GM19025 (cell line): ENCODE measurements around the gene CFAP45.

ENCODE experiments used
- ATAC-seq: cut with Tn5 transposase; IDR thresholded peaks from one replicate; pipeline ENCODE4 v1.9.1; 2021; ENCODE audit warnings: mild to moderate bottlenecking, low read depth, moderate library complexity; ENCODE audit not compliant: unreplicated experiment

Gene CFAP45

DNA sequence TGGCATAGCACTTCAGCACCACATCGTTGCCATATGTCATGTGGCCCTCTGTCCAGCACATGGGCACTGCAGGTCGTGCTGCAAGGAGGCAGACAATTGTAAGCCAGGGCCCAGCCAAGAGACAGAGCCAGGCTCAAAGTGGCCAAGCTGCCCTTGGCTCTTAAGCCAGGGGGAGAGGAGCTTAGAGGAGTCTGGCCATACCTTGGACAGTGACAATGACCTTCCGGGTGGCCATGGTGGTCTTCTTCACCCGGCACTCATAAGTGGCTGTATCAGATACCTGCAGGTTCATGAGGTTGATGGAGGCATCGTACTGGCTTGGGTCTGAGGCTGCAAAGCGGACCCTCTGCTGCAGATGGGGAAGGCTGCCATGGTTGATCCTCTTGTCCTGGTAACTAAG lies 42.1 kb downstream of the CFAP45 start:
- ATAC-seq, result no peak

- ATAC-seq, result no peak
Observed at GRCh38 chr1:159856576-159856975, 43.4 kb downstream of the CFAP45 start.

GRCh38 chr1:159855709-159856108 lies 44.3 kb downstream of the CFAP45 start:
- no peak for ATAC-seq

GRCh38 chr1:159854693-159855192 lies 45.2 kb downstream of the CFAP45 start:
- peak; percentile 73 for ATAC-seq

GRCh38 chr1:159854116-159854692 lies 45.8 kb downstream of the CFAP45 start:
- ATAC-seq, result no peak

GRCh38 chr1:159853417-159854115 lies 46.4 kb downstream of the CFAP45 start:
- ATAC-seq, result no peak

- ATAC-seq, result no peak
Observed at GRCh38 chr1:159851407-159851806, 48.6 kb downstream of the CFAP45 start.

GRCh38 chr1:159849626-159850366 lies 50.2 kb downstream of the CFAP45 start:
- no peak for ATAC-seq

GRCh38 chr1:159848326-159848725 lies 51.6 kb downstream of the CFAP45 start:
- ATAC-seq, result no peak

DNA sequence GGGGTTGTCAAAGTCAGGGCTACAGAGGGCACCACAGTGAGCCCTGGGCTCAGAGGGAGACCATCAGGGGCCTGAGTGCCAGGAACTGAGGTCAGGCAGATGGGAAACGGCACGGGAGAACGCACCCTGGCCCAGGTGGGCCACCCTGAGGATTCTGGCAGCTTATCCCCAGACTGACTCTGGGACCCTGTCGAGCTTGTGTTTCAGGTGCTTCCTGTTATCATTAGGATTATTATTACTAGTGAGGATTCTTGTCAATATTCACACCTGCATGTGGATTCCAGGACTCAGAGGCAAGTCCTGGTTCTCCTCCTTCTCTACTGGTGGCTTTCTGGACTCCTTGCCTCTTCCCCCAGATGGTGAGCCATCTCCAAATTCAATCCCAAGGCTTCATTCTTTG lies 52.7 kb downstream of the CFAP45 start:
- no peak for ATAC-seq

DNA sequence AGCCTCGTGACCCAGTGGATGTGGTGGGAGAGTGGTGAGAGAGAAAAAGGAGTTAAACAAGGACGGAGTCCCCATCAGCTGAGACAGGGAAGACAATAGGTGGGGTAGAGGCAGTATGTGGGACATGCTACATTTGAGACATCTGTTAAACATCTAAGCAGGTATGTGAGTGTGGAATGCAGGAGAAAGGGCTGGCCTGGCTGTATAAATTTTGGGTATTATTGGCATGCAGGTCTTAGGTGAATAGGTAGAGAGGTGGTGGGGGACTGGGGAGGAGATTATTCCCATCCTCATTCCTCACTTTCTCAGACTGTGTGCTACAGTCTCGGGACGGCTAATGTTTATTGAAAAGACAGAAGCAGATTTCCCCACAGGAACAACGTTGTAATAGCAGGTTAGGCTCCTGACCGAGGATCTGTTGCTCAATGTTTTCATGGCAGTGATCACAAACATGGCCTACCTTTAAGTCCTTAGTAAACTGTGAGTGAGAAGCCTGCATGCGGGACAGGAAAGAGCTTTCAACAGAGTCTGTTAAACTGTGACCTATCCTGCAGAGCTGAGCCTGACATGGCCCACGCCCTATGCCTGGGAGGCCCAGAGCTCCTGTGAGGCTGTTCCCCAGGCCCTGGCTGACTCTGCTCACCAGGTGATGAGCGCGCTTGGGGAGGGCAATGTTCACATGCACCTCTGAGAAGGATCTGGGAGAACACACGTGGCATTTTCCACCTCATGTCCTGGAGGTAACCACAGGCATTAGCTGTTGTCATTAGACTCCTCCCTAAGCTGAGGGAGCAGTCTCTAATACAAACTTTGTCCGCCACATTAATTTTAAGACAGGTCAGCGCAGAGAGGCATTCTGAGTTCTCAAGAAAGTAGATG lies 54.0 kb downstream of the CFAP45 start:
- ATAC-seq, result no peak

DNA sequence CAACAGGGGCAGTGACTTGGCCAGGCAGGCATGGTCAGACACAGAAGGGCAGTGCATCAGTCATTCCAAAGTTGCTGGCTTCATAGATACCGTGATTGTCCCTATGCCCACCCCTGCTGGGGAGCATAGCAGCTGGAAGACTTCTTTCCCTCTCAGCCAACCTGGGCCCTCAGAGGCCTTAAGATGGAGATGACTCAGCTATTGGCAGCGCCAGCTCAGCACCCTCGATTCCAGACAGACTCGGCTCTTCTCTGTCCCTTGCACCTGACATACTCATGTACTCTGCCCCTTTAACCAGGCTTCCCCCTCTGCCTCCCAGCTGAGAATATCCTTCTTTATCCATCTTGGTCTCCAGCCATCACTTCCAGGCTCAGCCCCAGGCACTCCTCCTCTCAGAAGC lies 56.5 kb downstream of the CFAP45 start:
- ATAC-seq, result no peak

- ATAC-seq, result no peak
Observed at GRCh38 chr1:159841749-159842148, 58.2 kb downstream of the CFAP45 start.

DNA sequence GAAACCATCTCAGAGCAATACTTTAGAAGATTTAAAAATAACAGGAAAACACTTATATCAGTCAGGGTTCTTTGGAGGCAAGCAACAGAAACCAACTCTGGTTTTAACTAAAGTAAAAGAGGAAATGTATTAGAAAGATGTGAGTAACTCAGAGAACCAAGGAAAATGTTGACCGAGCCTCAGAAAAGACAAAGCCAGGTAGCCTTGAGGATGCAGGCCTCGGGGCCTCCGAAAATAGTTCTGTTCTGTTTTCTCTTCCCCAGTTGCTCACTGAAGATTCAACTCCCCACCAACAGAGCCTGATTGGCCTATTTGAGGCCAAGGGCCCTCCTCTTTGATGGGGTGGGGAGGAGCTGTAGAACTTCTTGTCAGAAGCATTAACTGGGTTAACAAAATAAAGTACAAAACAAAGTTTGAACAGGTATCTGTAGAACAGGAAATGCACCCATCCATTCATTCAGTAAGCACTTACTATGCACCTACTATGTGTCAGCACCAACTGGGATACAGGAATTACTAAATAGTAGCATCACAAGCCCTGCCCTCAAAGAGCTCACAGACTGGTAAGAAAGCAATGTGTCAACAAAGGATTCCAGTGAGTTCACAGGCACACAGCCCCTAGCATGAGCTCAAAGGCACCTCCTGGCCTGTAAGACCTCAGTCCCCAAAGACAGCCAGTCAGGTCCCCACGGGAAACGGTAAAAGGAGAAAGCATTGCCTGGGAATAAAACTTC lies 60.7 kb downstream of the CFAP45 start:
- ATAC-seq, result peak; percentile 56

DNA sequence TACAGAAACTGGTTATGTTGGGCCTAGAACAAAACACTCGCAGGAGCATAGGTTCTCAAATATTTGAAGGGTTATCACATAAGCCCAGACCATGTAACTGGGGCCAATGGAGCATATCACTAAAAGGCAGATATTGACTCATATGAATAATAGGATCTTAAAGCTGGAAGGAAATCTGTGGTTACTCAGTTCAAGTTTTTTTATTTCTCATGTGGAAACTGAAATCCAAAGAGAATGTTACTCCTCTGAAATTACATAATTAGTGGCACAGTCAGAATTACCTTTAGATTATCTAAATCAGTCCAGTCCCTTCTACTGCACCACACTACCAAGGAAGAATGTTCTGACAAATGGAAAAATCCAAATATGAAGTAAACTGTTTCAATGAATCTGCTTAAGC lies 61.2 kb downstream of the CFAP45 start:
- peak; percentile 34 for ATAC-seq

- no peak for ATAC-seq
Observed at GRCh38 chr1:159835862-159836525, 64.0 kb downstream of the CFAP45 start.

- no peak for ATAC-seq
Observed at GRCh38 chr1:159835356-159835755, 64.6 kb downstream of the CFAP45 start.

- no peak for ATAC-seq
Observed at GRCh38 chr1:159832309-159832708, 67.7 kb downstream of the CFAP45 start.

- no peak for ATAC-seq
Observed at GRCh38 chr1:159831412-159832141, 68.4 kb downstream of the CFAP45 start.
